Cardiac muscle cell (in vitro differentiated cells and primary cell): ENCODE measurements around the gene RASGEF1C. TPM values are rescaled to one million over a fixed set of nuclear protein-coding genes. Genes with fewer than 3 reads are reported as not detected.
A peak's percentile ranks its signal among the peaks of the same experiment; 100 is the strongest.

Experiments used
- DNase-seq, 2 donors: peaks; one replicate each; pipeline versions ENCODE4 v3.0.0 to v3.0.0-alpha.2; 2010 to 2017; ENCODE audit warnings: low read depth in 1 of 2, low spot score in 1 of 2
- H3K27ac ChIP-seq: fragments of 200-600 bp; sonication (generic); 2 replicates; pipeline ENCODE4 v1.5.1; 2016
- H3K27me3 ChIP-seq: fragments of 200-600 bp; sonication (generic); 2 replicates; pipeline ENCODE4 v1.6.0; 2016; ENCODE audit warnings: control low read depth
- H3K36me3 ChIP-seq: fragments of 200-600 bp; sonication (generic); 2 replicates; pipeline ENCODE4 v1.5.1; 2016; ENCODE audit warnings: control low read depth
- H3K4me1 ChIP-seq: fragments of 200-600 bp; sonication (generic); 2 replicates; pipeline ENCODE4 v1.8.1; 2017; ENCODE audit warnings: low read depth, mild to moderate bottlenecking, mixed run types
- H3K4me3 ChIP-seq: fragments of 200-600 bp; sonication (generic); 2 replicates; pipeline ENCODE4 v1.5.1; 2016; ENCODE audit warnings: mild to moderate bottlenecking
- H3K9me3 ChIP-seq: fragments of 200-600 bp; sonication (generic); 2 replicates; pipeline ENCODE4 v1.5.1; 2017; ENCODE audit warnings: low read depth, mild to moderate bottlenecking, control low read depth
- polyA plus RNA-seq: library from polyadenylated mRNA; unstranded; fragments of >200 nt; fragmentation: Nextera tagmentation; extraction: Ambion mirVana; gene quantifications from 2 replicates; pipeline ENCODE4 v1.2.1, GENCODE V29; 2016
- total RNA-seq: library from RNA; depleted of rRNA; stranded (reverse); fragments of >200 nt; gene quantifications from 2 replicates; pipeline ENCODE4 v1.2.3, GENCODE V29; 2016
- TF ChIP-seq, protein P1 (sequence below): IDR thresholded peaks from 2 replicates; pipeline ENCODE4 v1.5.1; 2012; ENCODE audit warnings: low read depth, mild to moderate bottlenecking, low read length

The RASGEF1C gene
- total and polyA plus RNA-seq, 2 experiments from 2014 or later: 1.5 to 2.5 TPM

DNA sequence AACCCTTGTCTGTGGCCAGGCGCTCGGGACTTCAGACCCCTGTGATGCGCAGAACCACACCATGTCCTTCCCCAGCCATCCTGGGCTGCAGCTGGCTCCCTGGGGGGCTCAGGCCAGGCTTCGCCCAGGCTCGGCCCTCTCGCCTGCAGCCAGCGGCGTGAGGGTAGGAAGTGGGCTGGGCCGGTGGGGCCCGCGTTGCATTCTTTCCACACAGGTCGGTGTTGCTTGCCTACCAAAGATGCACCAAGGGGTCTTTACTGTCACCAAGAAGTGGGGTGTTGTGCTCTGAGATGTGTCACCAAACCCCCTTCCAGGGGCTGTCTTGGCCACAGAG, 89.1 kb downstream of the RASGEF1C start:
- Histone ChIP-seq H3K27ac (no peak overlapping the region), H3K4me1 (no peaks in the 10 kb centered on the region), H3K36me3 (no peaks in the 10 kb centered on the region), H3K4me3 (no peak overlapping the region), H3K9me3 (no peaks in the 10 kb centered on the region), H3K27me3 (no peaks in the 10 kb centered on the region)
- TF ChIP-seq, protein P1, sequence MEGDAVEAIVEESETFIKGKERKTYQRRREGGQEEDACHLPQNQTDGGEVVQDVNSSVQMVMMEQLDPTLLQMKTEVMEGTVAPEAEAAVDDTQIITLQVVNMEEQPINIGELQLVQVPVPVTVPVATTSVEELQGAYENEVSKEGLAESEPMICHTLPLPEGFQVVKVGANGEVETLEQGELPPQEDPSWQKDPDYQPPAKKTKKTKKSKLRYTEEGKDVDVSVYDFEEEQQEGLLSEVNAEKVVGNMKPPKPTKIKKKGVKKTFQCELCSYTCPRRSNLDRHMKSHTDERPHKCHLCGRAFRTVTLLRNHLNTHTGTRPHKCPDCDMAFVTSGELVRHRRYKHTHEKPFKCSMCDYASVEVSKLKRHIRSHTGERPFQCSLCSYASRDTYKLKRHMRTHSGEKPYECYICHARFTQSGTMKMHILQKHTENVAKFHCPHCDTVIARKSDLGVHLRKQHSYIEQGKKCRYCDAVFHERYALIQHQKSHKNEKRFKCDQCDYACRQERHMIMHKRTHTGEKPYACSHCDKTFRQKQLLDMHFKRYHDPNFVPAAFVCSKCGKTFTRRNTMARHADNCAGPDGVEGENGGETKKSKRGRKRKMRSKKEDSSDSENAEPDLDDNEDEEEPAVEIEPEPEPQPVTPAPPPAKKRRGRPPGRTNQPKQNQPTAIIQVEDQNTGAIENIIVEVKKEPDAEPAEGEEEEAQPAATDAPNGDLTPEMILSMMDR: no peak
- no peak for DNase-seq

DNA sequence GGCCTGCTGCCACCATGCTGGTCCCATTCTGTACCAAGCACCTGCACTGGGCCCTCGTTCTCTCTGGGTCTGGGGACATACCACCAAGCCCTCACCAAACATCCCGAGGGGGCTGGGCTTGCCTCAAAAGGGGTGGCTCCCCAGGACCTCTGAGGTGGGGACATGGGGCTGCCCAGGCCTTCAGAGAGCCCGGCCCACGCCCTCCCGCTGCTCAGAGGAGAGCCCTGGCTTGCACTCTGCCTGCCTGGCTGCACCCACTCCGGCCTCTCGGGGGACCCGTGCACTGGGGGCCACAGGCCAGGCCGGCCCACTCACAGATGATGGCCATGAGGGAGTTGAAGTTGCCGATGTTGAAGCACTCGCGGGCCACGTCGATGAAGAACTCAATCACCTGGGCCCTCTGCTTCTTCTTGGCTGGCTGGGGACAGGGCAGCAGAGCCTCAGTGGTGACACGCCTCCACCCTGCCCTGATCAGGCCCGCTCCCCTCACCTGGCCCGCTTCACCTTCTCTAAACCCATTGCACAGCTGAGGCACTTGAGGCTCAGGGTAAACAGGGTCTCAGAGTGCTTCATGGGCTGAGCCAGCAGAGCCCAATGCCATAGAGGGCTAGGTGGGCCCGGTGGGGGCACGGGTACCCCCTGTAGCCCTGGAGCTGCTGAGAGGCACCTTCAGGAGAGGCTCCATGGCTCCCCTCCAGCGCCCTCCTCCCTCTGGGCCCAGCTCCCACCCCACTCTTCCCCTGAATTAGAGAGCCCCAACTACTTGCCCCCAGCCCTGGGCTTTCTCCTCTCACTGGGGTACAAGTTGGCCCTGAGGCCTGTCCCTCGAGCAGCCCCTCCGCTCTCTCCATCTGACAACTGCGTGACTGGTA, 89.7 kb downstream of the RASGEF1C start:
- Histone ChIP-seq H3K4me1 (no peaks in the 10 kb centered on the region), H3K27me3 (no peaks in the 10 kb centered on the region), H3K9me3 (no peaks in the 10 kb centered on the region), H3K27ac (no peak overlapping the region), H3K36me3 (no peaks in the 10 kb centered on the region), H3K4me3 (no peak overlapping the region)
- TF ChIP-seq, protein P1: no peak
- DNase-seq: no peak

DNA sequence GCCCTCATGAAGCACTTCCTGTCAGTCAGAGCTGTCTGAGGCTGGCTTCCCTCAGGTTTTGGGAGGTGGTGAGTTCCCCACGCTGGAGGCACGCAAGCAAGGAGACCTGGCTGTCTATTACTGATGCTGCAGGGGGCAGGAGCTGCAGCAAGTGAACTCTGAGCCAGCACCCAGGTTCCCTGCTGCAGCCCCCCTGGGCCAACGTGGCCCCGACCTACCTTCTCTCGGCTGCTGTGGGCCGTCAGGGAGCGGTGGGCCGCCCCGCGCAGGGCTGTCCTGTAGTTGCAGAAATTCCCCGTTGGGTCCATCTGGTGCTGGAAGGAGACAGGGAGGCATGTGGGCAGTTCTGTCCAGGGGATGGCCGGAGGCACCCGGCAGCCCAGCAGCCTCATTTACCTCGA, 90.6 kb downstream of the RASGEF1C start:
- no peak for DNase-seq
- Histone ChIP-seq H3K4me1 (no peaks in the 10 kb centered on the region), H3K9me3 (no peaks in the 10 kb centered on the region), H3K27me3 (no peaks in the 10 kb centered on the region), H3K4me3 (no peak overlapping the region), H3K36me3 (no peaks in the 10 kb centered on the region), H3K27ac (no peak overlapping the region)
- TF ChIP-seq, protein P1: no peak

DNA sequence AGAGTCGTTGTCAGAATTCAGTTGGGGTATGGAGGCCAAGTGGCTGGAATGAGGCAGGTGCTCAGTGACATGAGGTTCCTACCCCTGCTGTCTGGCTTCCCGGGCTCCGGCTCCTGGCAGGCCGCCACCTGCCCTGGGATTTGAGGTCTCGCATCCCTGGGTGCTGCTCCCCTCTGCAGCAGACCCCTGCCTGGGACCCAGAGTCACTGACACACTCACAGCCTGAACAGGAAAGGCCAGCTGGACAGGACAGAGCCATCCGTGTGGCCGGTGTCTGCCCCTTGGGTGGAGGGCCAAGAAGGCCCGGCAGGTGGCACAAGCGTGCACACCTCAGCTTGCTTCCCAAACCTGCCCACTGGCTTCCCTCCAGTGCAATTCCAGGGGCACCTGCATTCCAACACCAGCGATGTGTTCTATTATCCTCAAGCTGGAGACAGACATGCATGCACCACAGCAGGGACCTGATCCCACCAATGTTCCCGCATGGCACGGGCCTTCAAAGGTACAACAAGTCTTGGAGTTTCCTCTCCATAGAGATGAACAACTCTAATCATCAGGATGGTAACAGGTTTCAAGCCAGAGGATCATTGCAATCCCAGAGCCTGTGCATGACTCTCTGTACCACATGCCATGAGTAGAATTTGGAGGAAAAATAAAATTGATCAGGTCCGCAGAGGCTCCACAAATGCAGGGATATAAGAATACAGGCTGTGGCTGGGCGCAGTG, 91.8 kb downstream of the RASGEF1C start:
- H3K27ac ChIP-seq: no peak overlapping the region
- no peaks in the 10 kb centered on the region for H3K9me3 ChIP-seq
- no peak overlapping the region for H3K4me3 ChIP-seq
- TF ChIP-seq, protein P1: no peak
- no peak for DNase-seq
- H3K27me3 ChIP-seq: no peaks in the 10 kb centered on the region
- H3K4me1 ChIP-seq: no peaks in the 10 kb centered on the region
- H3K36me3 ChIP-seq: no peaks in the 10 kb centered on the region

DNA sequence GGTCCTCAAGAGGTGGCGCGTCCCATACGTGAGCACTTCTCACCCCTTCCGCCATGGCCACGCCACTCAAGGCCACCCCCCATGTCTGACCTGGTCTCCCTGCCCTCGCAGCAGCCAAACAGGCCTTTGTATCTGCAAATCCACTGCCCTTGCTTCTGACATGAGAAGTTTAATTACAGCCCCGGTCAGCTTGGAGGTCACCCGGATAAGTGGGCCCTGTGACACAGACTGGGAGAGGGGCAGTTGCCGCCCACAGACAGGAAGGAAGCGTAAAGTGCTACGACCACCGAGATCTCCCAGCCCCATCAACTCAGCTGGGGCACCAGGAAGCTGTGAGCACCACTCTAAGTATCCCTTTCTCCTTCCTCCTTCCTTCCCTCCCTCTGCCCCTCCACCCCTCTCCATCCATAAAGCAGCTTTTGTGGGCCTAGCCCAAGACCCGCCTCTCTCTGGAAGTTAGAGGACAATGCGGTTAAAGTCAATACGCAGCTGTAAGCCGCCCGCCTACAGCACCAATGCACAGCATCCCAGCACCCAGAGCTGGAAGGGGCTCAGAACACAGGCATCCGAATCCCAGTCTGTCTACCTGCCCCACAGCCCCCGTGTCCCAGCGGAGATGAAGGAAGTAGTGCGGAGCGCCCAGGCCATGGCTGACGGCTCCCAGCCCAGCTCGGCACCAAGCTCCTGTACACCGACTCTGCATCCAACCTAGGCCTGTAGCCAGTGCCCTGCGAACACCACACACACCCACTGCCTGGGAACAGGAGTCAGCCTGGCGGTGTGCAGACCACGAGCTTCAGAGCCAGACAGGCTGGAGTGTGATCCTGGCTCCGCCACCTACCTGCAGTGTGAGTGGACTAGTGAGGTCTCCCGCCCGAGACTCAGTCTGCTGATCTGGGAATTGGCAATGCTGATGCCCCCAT, 92.7 kb downstream of the RASGEF1C start:
- Histone ChIP-seq H3K27ac (peak overlapping the region; percentile 57), H3K36me3 (no peaks in the 10 kb centered on the region), H3K27me3 (no peaks in the 10 kb centered on the region), H3K9me3 (no peaks in the 10 kb centered on the region), H3K4me1 (no peaks in the 10 kb centered on the region), H3K4me3 (no peak overlapping the region)
- TF ChIP-seq, protein P1: no peak
- DNase-seq: no peak
